ENCODE measurements around the gene PDSS2. TPM values are rescaled to one million over a fixed set of nuclear protein-coding genes. Genes with fewer than 3 reads are reported as not detected.
"Not testable (repeated sequence)": the region's sequence is repeated elsewhere in the genome, so short reads cannot be mapped to it uniquely, and the experiment has no call there.

Gene PDSS2
- total RNA-seq, 1 donor from 2014 or later, result 12.2 TPM

GRCh38 chr6:107216197-107216933 lies 243.0 kb downstream of the PDSS2 start:
- no peak for DNase-seq (ENCODE audit: low read depth)

- DNase-seq (ENCODE audit: low read depth), result no peak
Observed at GRCh38 chr6:107215334-107215733, 244.0 kb downstream of the PDSS2 start.

DNA sequence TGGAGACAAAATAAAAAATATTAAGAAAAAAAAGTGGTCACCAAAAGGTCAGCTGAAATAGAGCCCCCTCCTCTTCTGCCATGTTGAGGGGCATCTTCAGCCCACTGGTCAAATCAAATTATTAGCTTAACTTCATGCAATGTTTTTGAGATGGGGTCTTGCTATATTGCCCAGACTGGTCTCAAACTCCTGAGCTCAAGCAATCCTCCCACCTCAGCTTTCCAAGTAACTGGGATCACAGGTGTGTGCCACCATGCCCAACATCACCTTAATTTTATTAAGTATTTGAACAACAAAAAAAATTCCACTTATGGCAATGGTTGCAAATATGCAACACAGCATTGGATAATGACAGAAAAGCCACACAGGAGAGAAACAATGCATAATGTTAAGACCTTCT lies 244.7 kb downstream of the PDSS2 start:
- no peak for DNase-seq (ENCODE audit: low read depth)

- DNase-seq (ENCODE audit: low read depth), result no peak
Observed at GRCh38 chr6:107209406-107210305, 249.7 kb downstream of the PDSS2 start.

- DNase-seq (ENCODE audit: low read depth), result no peak
Observed at GRCh38 chr6:107207251-107207873, 252.0 kb downstream of the PDSS2 start.

- no peak for DNase-seq (ENCODE audit: low read depth)
Observed at GRCh38 chr6:107205058-107205998, 254.0 kb downstream of the PDSS2 start.

DNA sequence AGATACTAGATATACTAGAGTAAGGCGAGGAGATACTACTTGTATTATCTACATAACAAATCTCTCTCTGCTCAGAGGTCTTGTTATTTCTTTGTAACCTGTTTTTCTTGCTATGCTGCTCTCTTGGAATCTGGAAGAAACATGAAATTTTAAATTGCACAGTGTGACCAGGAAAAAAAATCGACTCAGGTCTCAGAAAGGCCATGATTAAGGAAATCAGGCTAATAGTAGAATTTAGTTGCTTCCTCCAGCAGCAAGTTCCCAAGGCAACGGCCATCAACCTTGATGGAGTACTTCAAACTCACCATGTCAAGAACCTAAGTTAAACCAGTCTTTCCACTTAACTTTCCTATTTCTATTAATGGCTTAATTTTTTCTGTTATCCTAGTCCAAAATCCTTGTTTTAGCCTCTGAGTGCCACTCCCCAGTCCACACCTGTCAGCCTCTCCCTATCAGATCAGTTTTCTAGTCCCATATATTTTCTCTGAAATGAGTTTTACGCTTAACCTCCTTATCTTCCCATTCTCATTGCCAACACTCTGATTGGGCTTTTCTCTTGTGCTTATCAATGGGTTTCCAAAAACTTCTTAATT lies 256.4 kb downstream of the PDSS2 start:
- peak; percentile 18 for DNase-seq (ENCODE audit: low read depth)

DNA sequence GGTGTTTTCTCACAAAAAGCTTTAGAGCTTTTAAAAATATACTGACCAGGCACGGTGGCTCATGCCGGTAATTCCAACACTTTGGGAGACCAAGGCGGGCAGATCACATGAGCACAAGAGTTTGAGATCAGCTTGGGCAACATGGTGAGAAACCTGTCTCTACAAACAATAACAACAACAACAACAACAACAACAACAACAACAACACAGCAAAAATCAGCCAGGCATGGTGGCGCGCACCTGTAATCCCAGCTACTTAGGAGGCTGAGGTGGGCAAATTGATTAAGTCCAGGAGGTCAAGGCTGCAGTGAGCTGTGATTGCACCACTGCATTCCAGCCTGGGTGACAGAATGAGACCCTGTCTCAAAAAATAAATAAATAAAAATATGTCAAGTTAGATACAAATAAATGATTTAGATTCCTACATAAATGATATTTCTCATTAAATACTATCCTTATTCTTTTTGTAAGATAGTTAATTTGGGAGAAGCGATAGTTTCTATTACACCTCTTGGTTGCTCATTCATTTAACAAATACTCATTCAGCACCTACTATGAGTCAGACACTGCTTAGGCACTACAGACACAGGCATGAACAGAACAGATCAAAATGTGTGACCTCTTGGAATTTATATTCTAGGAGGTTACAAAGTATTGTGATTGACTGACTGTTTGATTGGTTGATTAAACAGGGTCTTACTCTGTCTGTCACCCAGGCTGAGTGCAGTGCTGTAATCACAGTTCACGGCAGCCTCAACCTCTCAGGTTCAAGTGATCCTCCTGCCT lies 260.5 kb downstream of the PDSS2 start:
- no peak for DNase-seq (ENCODE audit: low read depth)

DNA sequence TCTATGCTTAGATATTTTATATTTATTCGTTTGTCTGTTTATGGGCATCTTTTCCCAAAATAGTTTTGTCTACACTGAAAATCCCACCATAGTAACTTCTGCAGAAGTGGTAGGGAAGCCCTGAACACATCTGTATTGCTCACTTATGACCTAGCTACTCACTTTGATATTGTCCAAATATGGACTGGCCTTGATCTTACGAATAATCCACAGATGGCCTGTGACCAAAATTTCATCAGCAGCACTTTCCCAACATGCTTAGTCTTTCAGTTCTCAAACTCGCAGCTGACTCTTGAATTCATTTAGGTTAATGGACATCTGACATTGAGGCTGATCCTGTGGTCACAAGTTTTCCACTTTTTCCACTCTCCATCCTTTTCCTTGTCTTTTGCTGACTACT lies 263.2 kb downstream of the PDSS2 start:
- DNase-seq (ENCODE audit: low read depth), result no peak

GRCh38 chr6:107194723-107195122 lies 264.6 kb downstream of the PDSS2 start:
- DNase-seq (ENCODE audit: low read depth), result not testable (repeated sequence)

- no peak for DNase-seq (ENCODE audit: low read depth)
Observed at GRCh38 chr6:107192830-107193229, 266.5 kb downstream of the PDSS2 start.

DNA sequence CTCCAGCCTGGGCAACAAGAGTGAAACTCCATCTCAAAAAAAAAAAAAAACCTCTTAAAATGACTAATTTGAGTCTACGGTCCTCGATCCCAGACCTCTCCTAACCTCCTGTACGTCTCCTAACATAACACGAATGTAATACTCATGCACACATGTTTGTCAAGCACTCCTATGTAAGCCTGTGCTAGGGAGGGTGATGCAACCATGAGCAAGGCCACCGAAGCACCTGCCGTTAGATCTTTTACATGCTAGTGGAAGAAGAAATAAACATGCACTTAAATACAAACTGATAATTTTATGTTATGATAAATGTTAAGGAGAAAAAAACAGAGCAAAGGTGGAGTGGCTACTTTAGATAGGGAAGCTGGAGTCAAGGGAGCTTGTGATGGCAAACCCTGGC lies 271.7 kb downstream of the PDSS2 start:
- DNase-seq (ENCODE audit: low read depth), result no peak

GRCh38 chr6:107186047-107186446 lies 273.3 kb downstream of the PDSS2 start:
- DNase-seq (ENCODE audit: low read depth), result no peak

DNA sequence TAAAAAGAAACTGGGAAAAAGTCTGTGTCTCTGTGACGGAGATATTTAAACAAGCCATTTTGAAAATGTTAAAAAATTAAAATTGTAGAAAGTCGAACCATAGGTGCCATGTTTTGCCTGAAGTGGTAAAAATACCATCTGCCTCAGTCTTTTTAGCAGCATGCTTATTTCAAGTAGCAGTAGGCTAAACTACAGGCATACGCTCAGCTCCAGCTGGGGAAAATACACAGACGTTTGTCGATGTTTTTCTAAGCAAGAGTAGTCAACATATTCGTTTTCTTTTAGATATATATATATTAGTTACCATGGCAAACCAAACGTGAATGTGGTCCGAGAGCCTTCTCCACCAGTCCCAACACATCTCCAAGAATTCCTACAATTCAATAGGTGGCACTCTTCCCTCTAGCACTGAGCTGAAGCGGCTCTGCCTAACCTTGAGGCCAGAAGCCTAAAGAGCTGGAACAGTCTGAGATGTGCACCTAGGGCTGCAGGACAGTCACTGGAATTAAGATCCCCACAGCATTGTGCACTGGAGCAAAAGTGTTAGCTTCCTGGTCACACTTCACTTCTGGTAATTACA lies 273.9 kb downstream of the PDSS2 start:
- peak; percentile 14 for DNase-seq (ENCODE audit: low read depth)

DNA sequence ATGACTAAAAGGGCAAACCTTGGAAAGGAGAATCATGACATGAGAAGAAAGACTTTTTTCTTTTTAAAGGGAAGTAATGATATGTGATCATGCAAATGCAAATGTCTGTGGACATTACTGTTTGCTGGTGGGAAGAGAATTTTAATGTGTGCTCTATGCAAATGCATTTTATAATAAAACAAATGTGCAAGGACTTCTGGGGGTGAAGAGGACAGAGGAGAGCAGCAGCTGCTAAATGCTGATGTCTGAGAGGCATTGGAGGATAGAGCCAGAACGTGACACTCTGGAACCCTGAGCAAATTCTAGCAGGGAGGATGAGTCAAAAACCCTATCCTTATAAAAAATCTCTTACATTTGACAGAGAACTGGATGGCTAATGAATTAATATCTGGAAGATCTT lies 274.9 kb downstream of the PDSS2 start:
- no peak for DNase-seq (ENCODE audit: low read depth)

DNA sequence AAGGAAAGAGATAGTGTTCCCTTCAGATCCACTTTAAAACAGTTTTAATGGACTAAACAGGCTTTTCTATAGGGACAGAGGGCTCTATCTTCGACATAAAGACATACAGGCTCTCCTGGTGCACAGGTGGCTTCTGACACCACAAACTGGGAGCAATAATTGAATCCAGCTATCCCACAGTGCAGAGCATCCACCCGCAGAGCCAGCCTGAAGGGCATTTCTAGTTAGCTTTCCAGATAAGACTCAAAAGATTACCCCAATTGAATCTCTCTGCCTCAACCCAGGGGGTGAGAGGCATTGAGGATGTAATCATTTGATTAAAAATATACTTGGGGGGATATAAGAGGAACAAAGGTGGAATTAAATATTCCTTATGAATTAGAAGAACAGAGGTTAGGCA lies 279.3 kb downstream of the PDSS2 start:
- DNase-seq (ENCODE audit: low read depth), result no peak

DNA sequence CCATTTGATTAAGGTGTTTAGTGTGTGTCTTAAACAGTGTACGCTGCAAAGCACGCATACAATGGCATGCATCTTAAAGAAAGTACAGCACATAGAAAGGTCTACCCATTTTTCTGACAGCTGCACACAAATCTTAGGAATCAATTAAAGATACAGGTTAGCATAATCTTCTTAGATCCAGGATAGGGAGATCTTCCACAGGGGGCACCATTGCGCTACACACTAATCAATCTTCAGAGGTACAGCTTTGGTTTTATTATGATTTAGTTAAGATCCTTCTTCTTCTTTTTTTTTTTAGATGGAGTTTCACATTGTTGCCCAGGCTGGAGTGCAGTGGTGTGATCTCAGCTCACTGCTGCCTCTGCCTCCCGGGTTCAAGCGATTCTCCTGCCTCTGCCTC lies 280.4 kb downstream of the PDSS2 start:
- DNase-seq (ENCODE audit: low read depth), result peak; percentile 9

GRCh38 chr6:107173779-107174178 lies 285.6 kb downstream of the PDSS2 start:
- DNase-seq (ENCODE audit: low read depth), result no peak

- no peak for DNase-seq (ENCODE audit: low read depth)
Observed at GRCh38 chr6:107171513-107171912, 287.9 kb downstream of the PDSS2 start.

DNA sequence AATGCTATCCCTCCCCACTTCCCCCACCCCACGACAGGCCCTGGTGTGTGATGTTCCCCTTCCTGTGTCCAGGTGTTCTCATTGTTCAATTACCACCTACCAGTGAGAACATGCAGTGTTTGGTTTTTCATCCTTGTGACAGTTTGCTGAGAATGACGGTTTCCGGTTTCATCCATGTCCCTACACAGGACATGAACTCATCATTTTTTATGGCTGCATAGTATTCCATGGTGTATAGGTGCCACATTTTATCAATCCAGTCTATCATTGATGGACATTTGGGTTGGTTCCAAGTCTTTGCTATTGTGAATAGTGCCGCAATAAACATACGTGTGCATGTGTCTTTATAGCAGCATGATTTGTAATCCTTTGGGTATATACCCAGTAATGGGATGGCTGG lies 295.1 kb downstream of the PDSS2 start:
- DNase-seq (ENCODE audit: low read depth), result not testable (repeated sequence)

Data from renal cortical epithelial cell (primary cell).